Trophoblast cell (in vitro differentiated cells and primary cell): ENCODE measurements around the gene DHRS7.

ENCODE experiments used
- DNase-seq, 2 donors: peaks; one replicate each; pipeline ENCODE4 v3.0.0-alpha.2; 2016
- H2AFZ ChIP-seq: 2 replicates; pipeline ENCODE4 v1.6.1; 2013; ENCODE audit warnings: low read length, moderate library complexity, mild to moderate bottlenecking; ENCODE audit not compliant: insufficient read depth, poor library complexity
- H2AK5ac ChIP-seq: 2 replicates; pipeline ENCODE4 v1.6.1; 2013; ENCODE audit warnings: mild to moderate bottlenecking, low read length
- H2BK120ac ChIP-seq: 2 replicates; pipeline ENCODE4 v1.6.1; 2013; ENCODE audit warnings: low read length, mild to moderate bottlenecking, moderate library complexity; ENCODE audit not compliant: insufficient read depth, poor library complexity
- H2BK12ac ChIP-seq: 2 replicates; pipeline ENCODE4 v1.6.1; 2013; ENCODE audit warnings: mild to moderate bottlenecking, low read length, moderate library complexity
- H2BK5ac ChIP-seq: 2 replicates; pipeline ENCODE4 v1.6.1; 2013; ENCODE audit warnings: low read length, low read depth, moderate library complexity, mild to moderate bottlenecking; ENCODE audit not compliant: poor library complexity
- H3K14ac ChIP-seq: 2 replicates; pipeline ENCODE4 v1.6.1; 2013; ENCODE audit warnings: mild to moderate bottlenecking, low read length
- H3K18ac ChIP-seq: 2 replicates; pipeline ENCODE4 v1.6.1; 2013; ENCODE audit warnings: mild to moderate bottlenecking, low read length
- H3K23ac ChIP-seq: 2 replicates; pipeline ENCODE4 v1.6.1; 2013; ENCODE audit warnings: low read length
- H3K27ac ChIP-seq: 2 replicates; pipeline ENCODE4 v1.5.1; 2013; ENCODE audit warnings: low read depth, mild to moderate bottlenecking, inconsistent platforms, low read length, moderate library complexity
- H3K27me3 ChIP-seq: 2 replicates; pipeline ENCODE4 v1.6.1; 2013; ENCODE audit warnings: inconsistent platforms, mild to moderate bottlenecking, low read length, moderate library complexity; ENCODE audit not compliant: insufficient read depth
- H3K36me3 ChIP-seq, 2 experiments: 1 replicate in 1 of 2; 2 replicates in 1 of 2; pipeline ENCODE4 v1.6.1; 2013; ENCODE audit warnings: low read length in 2 of 2, mild to moderate bottlenecking in 2 of 2, moderate library complexity in 1 of 2; ENCODE audit not compliant: insufficient read depth in 2 of 2, control insufficient read depth in 1 of 2
- H3K4ac ChIP-seq: 2 replicates; pipeline ENCODE4 v1.6.1; 2013; ENCODE audit warnings: low read depth, mild to moderate bottlenecking, low read length, moderate library complexity
- H3K4me1 ChIP-seq, 2 experiments: 1 replicate in 1 of 2; 2 replicates in 1 of 2; pipeline ENCODE4 v1.6.1; 2013; ENCODE audit warnings: low read length in 2 of 2, mild to moderate bottlenecking in 2 of 2, moderate library complexity in 1 of 2; ENCODE audit not compliant: insufficient read depth in 2 of 2, control insufficient read depth in 1 of 2
- H3K4me2 ChIP-seq: 2 replicates; pipeline ENCODE4 v1.6.1; 2013; ENCODE audit warnings: inconsistent platforms, mild to moderate bottlenecking, low read length, moderate library complexity
- H3K4me3 ChIP-seq: 2 replicates; pipeline ENCODE4 v1.5.1; 2013; ENCODE audit warnings: mild to moderate bottlenecking, low read depth, low read length, inconsistent platforms
- H3K79me1 ChIP-seq: one replicate; pipeline ENCODE4 v1.6.1; 2013; ENCODE audit warnings: low read length
- H3K79me2 ChIP-seq: 2 replicates; pipeline ENCODE4 v1.6.1; 2013; ENCODE audit warnings: low read length, mild to moderate bottlenecking; ENCODE audit not compliant: control insufficient read depth, insufficient read depth, poor library complexity
- H3K9ac ChIP-seq: 2 replicates; pipeline ENCODE4 v1.6.1; 2013; ENCODE audit warnings: mild to moderate bottlenecking, low read length
- H3K9me3 ChIP-seq: 2 replicates; pipeline ENCODE4 v1.6.1; 2013; ENCODE audit warnings: low read depth, mild to moderate bottlenecking, control low read depth, inconsistent platforms, low read length; ENCODE audit not compliant: insufficient read depth
- H4K12ac ChIP-seq: 2 replicates; pipeline ENCODE4 v1.6.1; 2013; ENCODE audit warnings: low read depth, mild to moderate bottlenecking, low read length, moderate library complexity
- H4K8ac ChIP-seq: 2 replicates; pipeline ENCODE4 v1.6.1; 2013; ENCODE audit warnings: low read depth, mild to moderate bottlenecking, low read length, moderate library complexity
- H4K91ac ChIP-seq: one replicate; pipeline ENCODE4 v1.6.1; 2013; ENCODE audit warnings: low read depth, mild to moderate bottlenecking, low read length, moderate library complexity
- WGBS: extraction: QIAGEN DNeasy Blood & Tissue Kit; methylation state at CpG from one replicate; pipeline ENCODE4 v1.1.7; 2013; ENCODE audit warnings: missing lambda C conversion rate; ENCODE audit not compliant: insufficient read length, insufficient coverage; ENCODE audit errors: extremely low coverage; 5-methylcytosine and 5-hydroxymethylcytosine counted together

The DHRS7 gene

GRCh38 chr14:60183138-60183537 is 17.9 kb upstream of the DHRS7 start:
- no peak overlapping the region for H3K4me3 ChIP-seq
- no peak overlapping the region for H4K91ac ChIP-seq

GRCh38 chr14:60179431-60179869 is 14.3 kb upstream of the DHRS7 start:
- H3K14ac ChIP-seq = no peak overlapping the region
- H3K23ac ChIP-seq = no peak overlapping the region
- no peak overlapping the region for H2BK120ac ChIP-seq
- no peak overlapping the region for H3K18ac ChIP-seq
- H3K9me3 ChIP-seq = no peaks in the 10 kb centered on the region
- H3K79me1 ChIP-seq = no peaks in the 10 kb centered on the region
- no peak overlapping the region for H4K12ac ChIP-seq
- H3K4me3 ChIP-seq = no peak overlapping the region
- H3K27ac ChIP-seq = no peak overlapping the region
- WGBS = no CpG with 5 or more reads among the region's 3 CpGs
- no peak overlapping the region for H4K91ac ChIP-seq
- H2AK5ac ChIP-seq = no peak overlapping the region
- no peaks in the 10 kb centered on the region for H3K27me3 ChIP-seq
- no peaks in the 10 kb centered on the region for H3K4me1 ChIP-seq
- no peak overlapping the region for H3K4ac ChIP-seq
- no peak overlapping the region for H3K9ac ChIP-seq
- no peak overlapping the region for H3K4me2 ChIP-seq
- no peaks in the 10 kb centered on the region for H3K79me2 ChIP-seq
- H4K8ac ChIP-seq = no peak overlapping the region
- H2BK12ac ChIP-seq = no peak overlapping the region
- H3K36me3 ChIP-seq = no peaks in the 10 kb centered on the region
- H2BK5ac ChIP-seq = no peak overlapping the region
- no peak overlapping the region for H2AFZ ChIP-seq
- peak in 1 of 2 donors; percentile 24 for DNase-seq

More at GRCh38 chr14:60183138-60183537, 17.9 kb upstream of the DHRS7 start:
- WGBS = no CpG with 5 or more reads among the region's 3 CpGs
- Histone ChIP-seq H2BK12ac (no peak overlapping the region), H3K27ac (no peak overlapping the region), H2BK5ac (no peak overlapping the region), H3K79me1 (no peaks in the 10 kb centered on the region), H3K36me3 (no peaks in the 10 kb centered on the region), H2AK5ac (no peak overlapping the region), H3K27me3 (no peaks in the 10 kb centered on the region), H2AFZ (no peak overlapping the region), H3K23ac (no peak overlapping the region), H3K4me2 (no peak overlapping the region), H3K4me1 (no peaks in the 10 kb centered on the region), H4K12ac (no peak overlapping the region), H2BK120ac (no peak overlapping the region), H3K79me2 (no peaks in the 10 kb centered on the region), H3K9ac (no peak overlapping the region), H3K18ac (no peak overlapping the region), H3K4ac (no peak overlapping the region), H4K8ac (no peak overlapping the region), H3K14ac (no peak overlapping the region), H3K9me3 (no peaks in the 10 kb centered on the region)
- DNase-seq = no peak

GRCh38 chr14:60178820-60179219 is 13.6 kb upstream of the DHRS7 start:
- Histone ChIP-seq H4K12ac (no peak overlapping the region), H2BK120ac (no peak overlapping the region), H4K8ac (no peak overlapping the region), H4K91ac (no peak overlapping the region), H3K27me3 (no peaks in the 10 kb centered on the region), H3K27ac (no peak overlapping the region), H2AFZ (no peak overlapping the region), H2BK5ac (no peak overlapping the region), H3K4me3 (no peak overlapping the region), H3K23ac (no peak overlapping the region), H3K36me3 (no peaks in the 10 kb centered on the region), H3K18ac (no peak overlapping the region), H2AK5ac (no peak overlapping the region), H3K4me2 (no peak overlapping the region), H3K79me2 (no peaks in the 10 kb centered on the region), H3K4ac (no peak overlapping the region), H3K14ac (no peak overlapping the region), H3K9me3 (no peaks in the 10 kb centered on the region), H3K9ac (no peak overlapping the region), H3K79me1 (no peaks in the 10 kb centered on the region), H3K4me1 (no peaks in the 10 kb centered on the region), H2BK12ac (no peak overlapping the region)
- WGBS = no CpG with 5 or more reads among the region's 1 CpG
- DNase-seq = no peak

GRCh38 chr14:60178164-60178563 is 13.0 kb upstream of the DHRS7 start:
- DNase-seq = no peak
- Histone ChIP-seq H3K36me3 (no peaks in the 10 kb centered on the region), H3K14ac (no peak overlapping the region), H3K9me3 (no peaks in the 10 kb centered on the region), H2BK120ac (no peak overlapping the region), H4K12ac (no peak overlapping the region), H4K91ac (no peak overlapping the region), H3K4ac (no peak overlapping the region), H3K4me2 (no peak overlapping the region), H2BK12ac (no peak overlapping the region), H3K4me3 (no peak overlapping the region), H3K18ac (no peak overlapping the region), H3K27me3 (no peaks in the 10 kb centered on the region), H2AFZ (no peak overlapping the region), H2AK5ac (no peak overlapping the region), H3K79me1 (no peaks in the 10 kb centered on the region), H3K27ac (no peak overlapping the region), H3K4me1 (no peaks in the 10 kb centered on the region), H3K9ac (no peak overlapping the region), H3K23ac (no peak overlapping the region), H2BK5ac (no peak overlapping the region), H4K8ac (no peak overlapping the region), H3K79me2 (no peaks in the 10 kb centered on the region)
- WGBS = no CpG with 5 or more reads among the region's 1 CpG
